ENCODE measurements around the gene ANO3. TPM values are rescaled to one million over a fixed set of nuclear protein-coding genes. Genes with fewer than 3 reads are reported as not detected.

The ANO3 gene
- total RNA-seq, 2 experiments from 2014 or later, result not detected

GRCh38 chr11:26359055-26359454 lies 27.1 kb downstream of the ANO3 start:
- TF ChIP-seq CTCF (IDR thresholded peaks at IDR 0.05), result no peak
- intact Hi-C loops (cut with DNase I, micrococcal nuclease), result no loop called here
- Mint-ChIP-seq H3K4me3 (no peak overlapping the region), H3K9me3 (peaks cover 3% of the 10 kb centered on the region), H3K27ac (no peak overlapping the region), H3K36me3 (ENCODE audit: low read depth) (no peaks in the 10 kb centered on the region), H3K4me1 (ENCODE audit: low read depth) (no peaks in the 10 kb centered on the region), H3K27me3 (no peaks in the 10 kb centered on the region)
- ChIA-PET POLR2A (no interaction called here), CTCF (no interaction called here)
- Histone ChIP-seq H3K27ac (ENCODE audit: low read depth in 1 of 2, low read length in 2 of 2) (no peak overlapping the region), H3K27me3 (ENCODE audit: control insufficient read depth in 1 of 2, insufficient read depth in 2 of 2, low read length in 2 of 2) (no peaks in the 10 kb centered on the region), H3K4me1 (ENCODE audit: insufficient read depth, low read length) (no peaks in the 10 kb centered on the region), H3K4me3 (ENCODE audit: low read length) (no peak overlapping the region), H3K36me3 (ENCODE audit: insufficient read depth, low read length) (no peaks in the 10 kb centered on the region), H3K9me3 (ENCODE audit: control insufficient read depth in 1 of 2, insufficient read depth in 1 of 2, low read length in 2 of 2) (no peaks in the 10 kb centered on the region)
- DNase-seq (no peak), ATAC-seq (ENCODE audit: poor library complexity) (no peak)

GRCh38 chr11:26365284-26365683 lies 33.4 kb downstream of the ANO3 start:
- Histone ChIP-seq H3K4me3 (ENCODE audit: low read length) (no peak overlapping the region), H3K9me3 (ENCODE audit: control insufficient read depth in 1 of 2, insufficient read depth in 1 of 2, low read length in 2 of 2) (peaks cover 8 to 15% of the 10 kb centered on the region in 2 experiments), H3K36me3 (ENCODE audit: insufficient read depth, low read length) (no peaks in the 10 kb centered on the region), H3K27ac (ENCODE audit: low read depth in 1 of 2, low read length in 2 of 2) (no peak overlapping the region), H3K4me1 (ENCODE audit: insufficient read depth, low read length) (no peaks in the 10 kb centered on the region), H3K27me3 (ENCODE audit: control insufficient read depth in 1 of 2, insufficient read depth in 2 of 2, low read length in 2 of 2) (no peaks in the 10 kb centered on the region)
- Mint-ChIP-seq H3K27me3 (no peaks in the 10 kb centered on the region), H3K9me3 (peaks cover 8% of the 10 kb centered on the region), H3K27ac (no peak overlapping the region), H3K4me1 (ENCODE audit: low read depth) (no peaks in the 10 kb centered on the region), H3K36me3 (ENCODE audit: low read depth) (no peaks in the 10 kb centered on the region), H3K4me3 (no peak overlapping the region)
- ChIA-PET POLR2A (no interaction called here), CTCF (no interaction called here)
- ATAC-seq (ENCODE audit: poor library complexity) (no peak), DNase-seq (no peak)
- intact Hi-C loops (cut with DNase I, micrococcal nuclease), result no loop called here
- TF ChIP-seq CTCF (IDR thresholded peaks at IDR 0.05), result no peak

GRCh38 chr11:26377619-26378018 lies 45.7 kb downstream of the ANO3 start:
- CTCF ChIA-PET, result no interaction called here
- Histone ChIP-seq H3K27ac (ENCODE audit: low read depth in 1 of 2, low read length in 2 of 2) (no peak overlapping the region), H3K9me3 (ENCODE audit: control insufficient read depth in 1 of 2, insufficient read depth in 1 of 2, low read length in 2 of 2) (peaks cover 7 to 12% of the 10 kb centered on the region in 2 experiments), H3K27me3 (ENCODE audit: control insufficient read depth in 1 of 2, insufficient read depth in 2 of 2, low read length in 2 of 2) (no peaks in the 10 kb centered on the region), H3K4me3 (ENCODE audit: low read length) (no peak overlapping the region), H3K4me1 (ENCODE audit: insufficient read depth, low read length) (no peaks in the 10 kb centered on the region), H3K36me3 (ENCODE audit: insufficient read depth, low read length) (no peaks in the 10 kb centered on the region)
- no peak for TF ChIP-seq CTCF (IDR thresholded peaks at IDR 0.05)
- Mint-ChIP-seq H3K4me3 (no peak overlapping the region), H3K9me3 (peaks cover 18% of the 10 kb centered on the region), H3K27me3 (no peaks in the 10 kb centered on the region), H3K36me3 (ENCODE audit: low read depth) (no peaks in the 10 kb centered on the region), H3K27ac (no peak overlapping the region), H3K4me1 (ENCODE audit: low read depth) (no peaks in the 10 kb centered on the region)
- intact Hi-C loops (cut with DNase I, micrococcal nuclease), result no loop called here
- ATAC-seq (ENCODE audit: poor library complexity) (no peak), DNase-seq (no peak)
- POLR2A ChIA-PET, result no interaction called here
